ENCODE data around the gene IRF3.

The IRF3 gene

GRCh38 chr19:49631610-49632192, 34.0 kb downstream of the IRF3 start:
- 97% methylated on average over 18 of the region's 19 CpGs for WGBS

GRCh38 chr19:49631014-49631588, 34.6 kb downstream of the IRF3 start:
- Histone ChIP-seq H3K27ac (ENCODE audit: low read length, poor library complexity, severe bottlenecking) (no peak overlapping the region), H2AFZ (ENCODE audit: low read depth, low read length) (no peak overlapping the region), H2AK5ac (ENCODE audit: low read length, severe bottlenecking) (no peak overlapping the region), H3K9ac (ENCODE audit: low read length) (peak overlapping the region; percentile 13), H3K4me1 (ENCODE audit: control insufficient read depth, insufficient read depth, low read depth, low read length) (peaks cover 20% of the 10 kb centered on the region), H3K36me3 (ENCODE audit: control insufficient read depth in 1 of 2, insufficient read depth in 2 of 2, low read depth in 1 of 2, low read length in 2 of 2) (peaks cover 30 to 38% of the 10 kb centered on the region in 2 experiments), H3K9me3 (ENCODE audit: control insufficient read depth, low read length) (no peaks in the 10 kb centered on the region), H4K91ac (ENCODE audit: low read length) (no peak overlapping the region), H4K8ac (ENCODE audit: low read length) (no peak overlapping the region), H2BK120ac (ENCODE audit: low read depth, low read length) (no peak overlapping the region), H3K14ac (ENCODE audit: low read length in 2 of 2) (no peak overlapping the region), H2BK12ac (ENCODE audit: low read length in 2 of 2) (no peak overlapping the region), H3K23ac (ENCODE audit: low read length in 2 of 2) (no peak overlapping the region), H3K4me3 (ENCODE audit: insufficient read depth in 1 of 2, low read depth in 1 of 2, low read length in 2 of 2) (no peak overlapping the region), H3K18ac (ENCODE audit: low read depth in 1 of 2, low read length in 2 of 2) (no peak overlapping the region), H3K4ac (ENCODE audit: low read depth in 1 of 2, low read length in 2 of 2) (no peak overlapping the region), H3K4me2 (ENCODE audit: low read length, poor library complexity, severe bottlenecking) (no peak overlapping the region), H2BK15ac (ENCODE audit: low read depth, poor library complexity, severe bottlenecking) (no peak overlapping the region), H3K79me1 (replicated peaks; ENCODE audit: low read length, poor library complexity, severe bottlenecking) (no peaks in the 10 kb centered on the region), H3K27me3 (ENCODE audit: control insufficient read depth in 1 of 2, insufficient read depth in 1 of 2, low read length in 2 of 2) (no peaks in the 10 kb centered on the region), H2BK5ac (ENCODE audit: low read depth, low read length, poor library complexity, severe bottlenecking) (no peak overlapping the region)
- 96% methylated on average over 7 of the region's 9 CpGs for WGBS
- DNase-seq = no peak

More at GRCh38 chr19:49631610-49632192, 34.0 kb downstream of the IRF3 start:
- H2AK5ac ChIP-seq (ENCODE audit: low read length, severe bottlenecking) = no peak overlapping the region
- H4K91ac ChIP-seq (ENCODE audit: low read length) = no peak overlapping the region
- no peak overlapping the region for H3K27ac ChIP-seq (ENCODE audit: low read length, poor library complexity, severe bottlenecking)
- H3K79me1 ChIP-seq (replicated peaks; ENCODE audit: low read length, poor library complexity, severe bottlenecking) = no peaks in the 10 kb centered on the region
- H2BK15ac ChIP-seq (ENCODE audit: low read depth, poor library complexity, severe bottlenecking) = no peak overlapping the region
- H3K4me2 ChIP-seq (ENCODE audit: low read length, poor library complexity, severe bottlenecking) = no peak overlapping the region
- peaks cover 30 to 38% of the 10 kb centered on the region in 2 experiments for H3K36me3 ChIP-seq (ENCODE audit: control insufficient read depth in 1 of 2, insufficient read depth in 2 of 2, low read depth in 1 of 2, low read length in 2 of 2)
- H3K23ac ChIP-seq (ENCODE audit: low read length in 2 of 2) = no peak overlapping the region
- H2AFZ ChIP-seq (ENCODE audit: low read depth, low read length) = no peak overlapping the region
- H3K27me3 ChIP-seq (ENCODE audit: control insufficient read depth in 1 of 2, insufficient read depth in 1 of 2, low read length in 2 of 2) = no peaks in the 10 kb centered on the region
- peaks cover 26% of the 10 kb centered on the region for H3K4me1 ChIP-seq (ENCODE audit: control insufficient read depth, insufficient read depth, low read depth, low read length)
- H3K14ac ChIP-seq (ENCODE audit: low read length in 2 of 2) = no peak overlapping the region
- no peak overlapping the region for H3K4ac ChIP-seq (ENCODE audit: low read depth in 1 of 2, low read length in 2 of 2)
- H3K4me3 ChIP-seq (ENCODE audit: insufficient read depth in 1 of 2, low read depth in 1 of 2, low read length in 2 of 2) = no peak overlapping the region
- H3K9me3 ChIP-seq (ENCODE audit: control insufficient read depth, low read length) = no peaks in the 10 kb centered on the region
- H2BK120ac ChIP-seq (ENCODE audit: low read depth, low read length) = no peak overlapping the region
- DNase-seq = no peak
- H4K8ac ChIP-seq (ENCODE audit: low read length) = no peak overlapping the region
- H3K18ac ChIP-seq (ENCODE audit: low read depth in 1 of 2, low read length in 2 of 2) = no peak overlapping the region
- H3K9ac ChIP-seq (ENCODE audit: low read length) = no peak overlapping the region
- H2BK12ac ChIP-seq (ENCODE audit: low read length in 2 of 2) = no peak overlapping the region
- H2BK5ac ChIP-seq (ENCODE audit: low read depth, low read length, poor library complexity, severe bottlenecking) = no peak overlapping the region

- Histone ChIP-seq H3K36me3 (ENCODE audit: control insufficient read depth in 1 of 2, insufficient read depth in 2 of 2, low read depth in 1 of 2, low read length in 2 of 2) (peaks cover 24 to 42% of the 10 kb centered on the region in 2 experiments), H3K4me3 (ENCODE audit: insufficient read depth in 1 of 2, low read depth in 1 of 2, low read length in 2 of 2) (no peak overlapping the region), H2BK12ac (ENCODE audit: low read length in 2 of 2) (no peak overlapping the region), H3K27me3 (ENCODE audit: control insufficient read depth in 1 of 2, insufficient read depth in 1 of 2, low read length in 2 of 2) (no peaks in the 10 kb centered on the region), H2AK5ac (ENCODE audit: low read length, severe bottlenecking) (no peak overlapping the region), H2BK120ac (ENCODE audit: low read depth, low read length) (no peak overlapping the region), H3K23ac (ENCODE audit: low read length in 2 of 2) (no peak overlapping the region), H3K27ac (ENCODE audit: low read length, poor library complexity, severe bottlenecking) (no peak overlapping the region), H4K8ac (ENCODE audit: low read length) (no peak overlapping the region), H3K4ac (ENCODE audit: low read depth in 1 of 2, low read length in 2 of 2) (no peak overlapping the region), H2AFZ (ENCODE audit: low read depth, low read length) (no peak overlapping the region), H4K91ac (ENCODE audit: low read length) (no peak overlapping the region), H3K18ac (ENCODE audit: low read depth in 1 of 2, low read length in 2 of 2) (no peak overlapping the region), H3K9ac (ENCODE audit: low read length) (no peak overlapping the region), H3K79me1 (replicated peaks; ENCODE audit: low read length, poor library complexity, severe bottlenecking) (peaks cover 6% of the 10 kb centered on the region), H3K4me1 (ENCODE audit: control insufficient read depth, insufficient read depth, low read depth, low read length) (peaks cover 14% of the 10 kb centered on the region), H2BK5ac (ENCODE audit: low read depth, low read length, poor library complexity, severe bottlenecking) (no peak overlapping the region), H3K14ac (ENCODE audit: low read length in 2 of 2) (no peak overlapping the region), H2BK15ac (ENCODE audit: low read depth, poor library complexity, severe bottlenecking) (no peak overlapping the region), H3K9me3 (ENCODE audit: control insufficient read depth, low read length) (no peaks in the 10 kb centered on the region), H3K4me2 (ENCODE audit: low read length, poor library complexity, severe bottlenecking) (no peak overlapping the region)
- DNase-seq = no peak
- 97% methylated on average over 9 of the region's 9 CpGs for WGBS
Measured at GRCh38 chr19:49629659-49630058, 36.0 kb downstream of the IRF3 start.

DNA sequence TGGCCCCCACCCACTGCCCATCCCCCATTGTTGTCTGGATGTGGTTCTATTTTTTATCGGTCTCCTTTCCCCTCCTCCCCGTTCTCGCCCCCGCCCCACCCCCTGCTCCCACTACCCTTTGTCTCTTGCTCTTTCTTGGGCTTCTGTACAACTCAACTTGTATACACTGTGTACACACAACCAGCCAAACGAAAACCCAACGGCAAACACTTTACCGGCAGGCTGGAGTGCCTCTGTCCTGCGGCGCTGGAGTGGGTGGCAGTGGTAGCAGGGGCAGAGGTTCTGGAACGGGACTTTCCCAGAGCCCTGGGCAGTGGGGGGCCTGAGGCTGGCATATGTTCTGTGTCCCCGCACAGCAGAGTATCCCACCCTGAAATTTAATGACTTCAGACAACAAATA, 39.4 kb downstream of the IRF3 start:
- no peak overlapping the region for H3K9ac ChIP-seq (ENCODE audit: low read length)
- no peak overlapping the region for H2BK12ac ChIP-seq (ENCODE audit: low read length in 2 of 2)
- H2BK5ac ChIP-seq (ENCODE audit: low read depth, low read length, poor library complexity, severe bottlenecking) = no peak overlapping the region
- H2BK120ac ChIP-seq (ENCODE audit: low read depth, low read length) = no peak overlapping the region
- no peak overlapping the region for H4K8ac ChIP-seq (ENCODE audit: low read length)
- peaks cover 28% of the 10 kb centered on the region for H3K79me1 ChIP-seq (replicated peaks; ENCODE audit: low read length, poor library complexity, severe bottlenecking)
- H3K9me3 ChIP-seq (ENCODE audit: control insufficient read depth, low read length) = no peaks in the 10 kb centered on the region
- H2AK5ac ChIP-seq (ENCODE audit: low read length, severe bottlenecking) = no peak overlapping the region
- 99% methylated on average over 10 of the region's 11 CpGs for WGBS
- H4K91ac ChIP-seq (ENCODE audit: low read length) = no peak overlapping the region
- H2AFZ ChIP-seq (ENCODE audit: low read depth, low read length) = no peak overlapping the region
- no peaks in the 10 kb centered on the region for H3K27me3 ChIP-seq (ENCODE audit: control insufficient read depth in 1 of 2, insufficient read depth in 1 of 2, low read length in 2 of 2)
- H3K27ac ChIP-seq (ENCODE audit: low read length, poor library complexity, severe bottlenecking) = no peak overlapping the region
- H3K4me3 ChIP-seq (ENCODE audit: insufficient read depth in 1 of 2, low read depth in 1 of 2, low read length in 2 of 2) = no peak overlapping the region
- H2BK15ac ChIP-seq (ENCODE audit: low read depth, poor library complexity, severe bottlenecking) = no peak overlapping the region
- no peak overlapping the region for H3K4ac ChIP-seq (ENCODE audit: low read depth in 1 of 2, low read length in 2 of 2)
- peaks cover 12% of the 10 kb centered on the region for H3K4me1 ChIP-seq (ENCODE audit: control insufficient read depth, insufficient read depth, low read depth, low read length)
- no peak overlapping the region for H3K23ac ChIP-seq (ENCODE audit: low read length in 2 of 2)
- H3K18ac ChIP-seq (ENCODE audit: low read depth in 1 of 2, low read length in 2 of 2) = no peak overlapping the region
- H3K36me3 ChIP-seq (ENCODE audit: control insufficient read depth in 1 of 2, insufficient read depth in 2 of 2, low read depth in 1 of 2, low read length in 2 of 2) = peaks cover 38 to 50% of the 10 kb centered on the region in 2 experiments
- H3K4me2 ChIP-seq (ENCODE audit: low read length, poor library complexity, severe bottlenecking) = no peak overlapping the region
- no peak overlapping the region for H3K14ac ChIP-seq (ENCODE audit: low read length in 2 of 2)
- DNase-seq = no peak
